Hepatocyte (in vitro differentiated cells): Measurements from ENCODE around the gene OGDHL. TPM values are rescaled to one million over a fixed set of nuclear protein-coding genes. Genes with fewer than 3 reads are reported as not detected.

ENCODE experiments used
- DNase-seq: peaks from one replicate; pipeline ENCODE4 v3.0.0-alpha.2; 2016; ENCODE audit warnings: low spot score
- H2AFZ ChIP-seq: fragments of 200-600 bp; sonication (generic); 2 replicates; pipeline ENCODE4 v1.6.0; 2016; ENCODE audit warnings: antibody characterized with exemption, mild to moderate bottlenecking
- H3K27ac ChIP-seq: fragments of 200-600 bp; sonication (generic); 2 replicates; pipeline ENCODE4 v1.5.1; 2016; ENCODE audit warnings: mild to moderate bottlenecking
- H3K27me3 ChIP-seq: fragments of 200-600 bp; sonication (generic); 2 replicates; pipeline ENCODE4 v1.6.1; 2016
- H3K36me3 ChIP-seq: fragments of 200-600 bp; sonication (generic); replicated peaks from 2 replicates; pipeline ENCODE4 v1.5.1; 2016; ENCODE audit warnings: low read depth; ENCODE audit not compliant: insufficient read depth
- H3K4me1 ChIP-seq: fragments of 200-600 bp; sonication (generic); 2 replicates; pipeline ENCODE4 v1.5.1; 2016; ENCODE audit warnings: mild to moderate bottlenecking, moderate library complexity; ENCODE audit not compliant: insufficient read depth
- H3K4me2 ChIP-seq: fragments of 200-600 bp; sonication (generic); 2 replicates; pipeline ENCODE4 v1.6.0; 2016
- H3K4me3 ChIP-seq: fragments of 200-600 bp; sonication (generic); 2 replicates; pipeline ENCODE4 v1.5.1; 2016; ENCODE audit warnings: mild to moderate bottlenecking
- H3K79me2 ChIP-seq: fragments of 200-600 bp; sonication (generic); 2 replicates; pipeline ENCODE4 v1.6.0; 2017; ENCODE audit warnings: mild to moderate bottlenecking
- H3K9me2 ChIP-seq: fragments of 200-600 bp; sonication (generic); replicated peaks from 2 replicates; pipeline ENCODE4 v1.6.0; 2017; ENCODE audit warnings: mild to moderate bottlenecking; ENCODE audit not compliant: insufficient read depth
- H3K9me3 ChIP-seq: fragments of 200-600 bp; sonication (generic); 2 replicates; pipeline ENCODE4 v1.5.1; 2016; ENCODE audit warnings: low read depth, mild to moderate bottlenecking
- H4K20me1 ChIP-seq: fragments of 200-600 bp; sonication (generic); 2 replicates; pipeline ENCODE4 v1.6.0; 2016; ENCODE audit warnings: mild to moderate bottlenecking; ENCODE audit not compliant: insufficient read depth, poor library complexity, severe bottlenecking
- CTCF ChIP-seq: fragments of 200-600 bp; sonication (generic); IDR thresholded peaks from 2 replicates; pipeline ENCODE4 v1.5.1; 2016; ENCODE audit warnings: antibody characterized with exemption, mild to moderate bottlenecking; ENCODE audit not compliant: poor library complexity
- EZH2 ChIP-seq: fragments of 200-600 bp; sonication (generic); IDR thresholded peaks from 2 replicates; pipeline ENCODE4 v1.6.1; 2016; ENCODE audit warnings: antibody characterized with exemption, mild to moderate bottlenecking, borderline replicate concordance
- EZH2phosphoT487 ChIP-seq: fragments of 200-600 bp; sonication (generic); IDR thresholded peaks from one replicate; pipeline ENCODE4 v1.6.1; 2018; ENCODE audit warnings: antibody characterized with exemption, mild to moderate bottlenecking, low read depth, moderate library complexity; ENCODE audit not compliant: unreplicated experiment, severe bottlenecking
- whole genome bisulfite sequencing: methylation state at CpG from one replicate; pipeline ENCODE4 v1.1.6; 2016; ENCODE audit warnings: low lambda C conversion rate; ENCODE audit errors: missing lambda C conversion rate; 5-methylcytosine and 5-hydroxymethylcytosine counted together
- polyA plus RNA-seq: library from polyadenylated mRNA; unstranded; fragments of >200 nt; fragmentation: Nextera tagmentation; extraction: Ambion mirVana; gene quantifications from 2 replicates; pipeline ENCODE4 v1.2.1, GENCODE V29; 2016
- total RNA-seq: library from RNA; depleted of rRNA; stranded (reverse); fragments of >200 nt; gene quantifications from 2 replicates; pipeline ENCODE4 v1.2.3, GENCODE V29; 2014

Gene OGDHL
- total and polyA plus RNA-seq, 2 experiments from 2014 or later: 9.3 to 12.9 TPM

GRCh38 chr10:49766484-49766883 is 4.4 kb upstream of the OGDHL start:
- no peaks in the 10 kb centered on the region for H3K9me3 ChIP-seq
- no peak overlapping the region for H2AFZ ChIP-seq
- no peak for DNase-seq
- H3K79me2 ChIP-seq: no peaks in the 10 kb centered on the region
- TF ChIP-seq CTCF (no peak), EZH2phosphoT487 (no peak), EZH2 (no peak)
- no peak overlapping the region for H3K27ac ChIP-seq
- H3K36me3 ChIP-seq: no peaks in the 10 kb centered on the region
- peaks cover 12% of the 10 kb centered on the region for H3K27me3 ChIP-seq
- H3K4me2 ChIP-seq: no peak overlapping the region
- H3K4me1 ChIP-seq: no peaks in the 10 kb centered on the region
- WGBS: 75% methylated on average over 2 of the region's 2 CpGs
- H3K4me3 ChIP-seq: no peak overlapping the region
- H4K20me1 ChIP-seq: no peaks in the 10 kb centered on the region
- H3K9me2 ChIP-seq: no peaks in the 10 kb centered on the region

GRCh38 chr10:49762566-49762877 is 399 bp upstream of the OGDHL start:
- Histone ChIP-seq H3K4me2 (peak overlapping the region; percentile 97), H3K79me2 (no peaks in the 10 kb centered on the region), H3K4me1 (no peaks in the 10 kb centered on the region), H3K9me2 (no peaks in the 10 kb centered on the region), H3K9me3 (no peaks in the 10 kb centered on the region), H3K27ac (no peak overlapping the region), H2AFZ (no peak overlapping the region), H4K20me1 (no peaks in the 10 kb centered on the region), H3K27me3 (peaks cover 4% of the 10 kb centered on the region), H3K36me3 (no peaks in the 10 kb centered on the region), H3K4me3 (no peak overlapping the region)
- no peak for DNase-seq
- TF ChIP-seq EZH2phosphoT487 (no peak), CTCF (no peak), EZH2 (no peak)
- WGBS: 41% methylated on average over 4 of the region's 4 CpGs

- H3K9me3 ChIP-seq: no peaks in the 10 kb centered on the region
- no peaks in the 10 kb centered on the region for H3K36me3 ChIP-seq
- H3K9me2 ChIP-seq: no peaks in the 10 kb centered on the region
- H3K27ac ChIP-seq: no peak overlapping the region
- 24% methylated on average over 16 of the region's 16 CpGs for WGBS
- H3K79me2 ChIP-seq: no peaks in the 10 kb centered on the region
- H3K4me2 ChIP-seq: peak overlapping the region; percentile 97
- peak overlapping the region; percentile 84 for H3K4me3 ChIP-seq
- no peak for TF ChIP-seq CTCF
- TF ChIP-seq EZH2: no peak
- TF ChIP-seq EZH2phosphoT487: no peak
- DNase-seq: no peak
- no peaks in the 10 kb centered on the region for H4K20me1 ChIP-seq
- H2AFZ ChIP-seq: peak overlapping the region; percentile 74
- peaks cover 4% of the 10 kb centered on the region for H3K27me3 ChIP-seq
- H3K4me1 ChIP-seq: no peaks in the 10 kb centered on the region
Observed at GRCh38 chr10:49761201-49761788, 828 bp downstream of the OGDHL start.

- Histone ChIP-seq H3K4me1 (no peaks in the 10 kb centered on the region), H3K4me2 (no peak overlapping the region), H4K20me1 (no peaks in the 10 kb centered on the region)
Observed at GRCh38 chr10:49760789-49761188, 1.3 kb downstream of the OGDHL start.

More at GRCh38 chr10:49760789-49761188, 1.3 kb downstream of the OGDHL start:
- no peaks in the 10 kb centered on the region for H3K79me2 ChIP-seq
- H2AFZ ChIP-seq: no peak overlapping the region
- H3K36me3 ChIP-seq: no peaks in the 10 kb centered on the region
- H3K4me3 ChIP-seq: no peak overlapping the region
- WGBS: 82% methylated on average over 3 of the region's 3 CpGs
- no peaks in the 10 kb centered on the region for H3K9me3 ChIP-seq
- no peaks in the 10 kb centered on the region for H3K9me2 ChIP-seq
- DNase-seq: no peak
- no peak overlapping the region for H3K27ac ChIP-seq
- peaks cover 4% of the 10 kb centered on the region for H3K27me3 ChIP-seq
- no peak for TF ChIP-seq EZH2phosphoT487
- no peak for TF ChIP-seq EZH2
- TF ChIP-seq CTCF: no peak
